Muscle layer of colon (tissue), 2 donors: ENCODE results near the gene MFRP.
A peak's percentile ranks its signal among the peaks of the same experiment; 100 is the strongest.

Experiments used
- H3K27ac ChIP-seq: one replicate; pipeline ENCODE4 v1.7.0; 2013; ENCODE audit warnings: low read depth, mild to moderate bottlenecking, low read length, moderate library complexity
- H3K27me3 ChIP-seq, 2 donors: one replicate each; pipeline ENCODE4 v1.7.0; 2013; ENCODE audit warnings: low read length in 2 of 2, mild to moderate bottlenecking in 2 of 2; ENCODE audit not compliant: insufficient read depth in 2 of 2, control insufficient read depth in 1 of 2
- H3K36me3 ChIP-seq: one replicate; pipeline ENCODE4 v1.7.0; 2013; ENCODE audit warnings: mild to moderate bottlenecking, low read length; ENCODE audit not compliant: insufficient read depth
- H3K4me1 ChIP-seq: one replicate; pipeline ENCODE4 v1.7.0; 2013; ENCODE audit warnings: mild to moderate bottlenecking, low read length; ENCODE audit not compliant: insufficient read depth
- H3K4me3 ChIP-seq, 2 donors: one replicate each; pipeline ENCODE4 v1.7.0; 2013; ENCODE audit warnings: low read length in 2 of 2, low read depth in 1 of 2, mild to moderate bottlenecking in 1 of 2, moderate library complexity in 1 of 2
- H3K9ac ChIP-seq: one replicate; pipeline ENCODE4 v1.7.0; 2013; ENCODE audit warnings: low read length
- H3K9me3 ChIP-seq: one replicate; pipeline ENCODE4 v1.7.0; 2013; ENCODE audit warnings: mild to moderate bottlenecking, low read length
- donor health status: abdominal sarcoma.
- donor health status: Adenocarcinoma of cecum.

The MFRP gene

DNA sequence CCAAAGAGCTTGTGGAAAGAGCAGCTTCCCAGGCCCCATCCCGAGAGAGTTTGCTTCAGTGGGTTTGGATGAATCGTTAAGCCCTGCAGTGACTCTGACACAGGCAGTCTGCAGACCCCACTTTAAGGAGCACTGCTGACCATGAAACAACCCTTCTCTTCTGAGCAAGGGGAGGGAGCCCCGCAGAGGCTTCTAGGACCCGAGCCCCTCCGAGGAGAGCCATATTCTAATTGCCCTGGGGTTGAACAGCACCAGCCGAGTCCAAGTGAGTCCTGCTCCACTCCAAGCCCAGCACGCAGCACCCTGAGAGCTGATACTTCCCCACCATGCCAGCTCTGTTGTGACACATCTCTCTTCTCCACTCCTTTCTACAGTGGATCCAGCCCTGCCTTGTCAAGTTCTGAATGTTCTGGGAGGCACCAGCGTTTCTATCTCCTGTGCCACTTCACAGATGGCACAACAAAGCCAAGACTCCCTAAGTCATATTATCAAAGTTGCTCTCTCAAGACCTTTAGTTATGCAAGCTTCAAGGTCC is 24.6 kb upstream of the MFRP start:
- Histone ChIP-seq H3K4me1 (peaks cover 83% of the 10 kb centered on the region), H3K9ac (peak overlapping the region; percentile 33), H3K27ac (no peak overlapping the region), H3K36me3 (no peaks in the 10 kb centered on the region), H3K4me3 (no peak overlapping the region), H3K27me3 (no peaks in the 10 kb centered on the region), H3K9me3 (no peaks in the 10 kb centered on the region)

DNA sequence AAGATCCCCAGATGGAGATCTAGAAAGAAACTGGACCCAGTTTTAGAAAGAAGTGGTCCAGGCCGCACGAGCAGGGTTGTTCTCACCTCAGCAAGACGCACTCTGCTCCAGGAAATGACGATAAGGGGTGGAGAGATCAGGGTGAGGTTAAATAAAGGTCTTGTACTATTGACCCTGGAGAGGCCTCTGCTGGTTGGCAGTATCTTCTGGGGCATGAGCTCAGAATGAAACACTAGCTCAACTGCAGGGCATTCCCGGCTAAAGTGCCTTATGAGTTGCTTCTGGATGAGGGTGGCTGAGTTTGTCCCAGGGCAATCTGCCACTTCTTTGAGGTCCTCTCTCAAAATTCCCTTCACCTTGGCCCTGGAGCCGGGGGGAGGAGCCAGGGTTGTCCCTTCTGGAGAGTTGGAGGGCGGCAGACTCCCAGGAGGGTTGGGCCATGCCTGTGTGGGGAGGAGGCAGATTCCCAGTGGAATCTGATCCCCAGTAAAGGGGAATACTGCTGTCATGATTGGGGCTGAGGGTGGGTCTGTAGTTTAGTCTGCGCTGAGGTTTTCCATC is 24.1 kb upstream of the MFRP start:
- no peaks in the 10 kb centered on the region for H3K36me3 ChIP-seq
- H3K27ac ChIP-seq: no peak overlapping the region
- peaks cover 82% of the 10 kb centered on the region for H3K4me1 ChIP-seq
- H3K4me3 ChIP-seq: no peak overlapping the region
- peak overlapping the region; percentile 33 for H3K9ac ChIP-seq
- H3K27me3 ChIP-seq: no peaks in the 10 kb centered on the region
- H3K9me3 ChIP-seq: no peaks in the 10 kb centered on the region

DNA sequence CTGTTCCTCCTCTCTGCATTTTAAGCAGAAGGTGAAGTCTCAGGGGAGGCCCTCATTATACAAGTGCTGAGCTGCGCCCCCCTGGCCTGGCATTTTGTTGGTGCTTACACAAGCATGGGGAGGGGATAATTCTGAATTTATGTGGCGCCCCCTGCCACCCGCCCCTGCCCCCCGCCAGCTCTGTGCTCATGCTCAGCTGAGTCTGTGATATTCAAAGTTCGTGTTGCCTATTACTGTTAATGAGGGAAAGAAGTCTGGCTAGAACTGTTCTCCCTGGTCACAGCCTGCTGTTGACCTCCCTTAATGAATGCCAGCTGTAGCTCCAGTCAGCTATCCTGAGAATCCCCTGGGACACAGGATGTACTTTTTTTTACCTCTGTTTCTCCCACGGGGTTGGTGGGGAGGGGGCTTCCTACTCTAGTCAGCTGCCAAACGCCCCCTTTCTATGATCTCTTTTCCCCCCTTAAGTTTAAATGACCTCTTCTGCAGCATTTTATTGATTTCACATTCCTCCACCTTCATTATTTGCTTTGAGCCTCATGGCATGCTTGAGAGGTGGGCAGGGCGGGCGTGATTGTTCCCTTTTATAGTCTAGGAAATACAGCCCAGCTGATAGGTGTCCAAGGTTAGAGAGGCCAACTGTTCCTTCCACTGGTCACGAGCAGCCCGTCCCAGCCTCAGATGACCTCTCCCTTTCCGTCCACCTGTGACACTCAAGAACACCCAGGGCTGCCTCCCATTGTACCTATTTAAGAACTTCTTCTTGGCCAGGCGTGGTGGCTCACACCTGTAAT is 22.8 kb upstream of the MFRP start:
- H3K9me3 ChIP-seq: no peaks in the 10 kb centered on the region
- no peaks in the 10 kb centered on the region for H3K36me3 ChIP-seq
- no peak overlapping the region for H3K4me3 ChIP-seq
- H3K9ac ChIP-seq: peak overlapping the region; percentile 15
- H3K27me3 ChIP-seq: peaks cover 0 to 10% of the 10 kb centered on the region in 2 donors
- H3K27ac ChIP-seq: peak overlapping the region; percentile 10
- H3K4me1 ChIP-seq: peaks cover 82% of the 10 kb centered on the region

DNA sequence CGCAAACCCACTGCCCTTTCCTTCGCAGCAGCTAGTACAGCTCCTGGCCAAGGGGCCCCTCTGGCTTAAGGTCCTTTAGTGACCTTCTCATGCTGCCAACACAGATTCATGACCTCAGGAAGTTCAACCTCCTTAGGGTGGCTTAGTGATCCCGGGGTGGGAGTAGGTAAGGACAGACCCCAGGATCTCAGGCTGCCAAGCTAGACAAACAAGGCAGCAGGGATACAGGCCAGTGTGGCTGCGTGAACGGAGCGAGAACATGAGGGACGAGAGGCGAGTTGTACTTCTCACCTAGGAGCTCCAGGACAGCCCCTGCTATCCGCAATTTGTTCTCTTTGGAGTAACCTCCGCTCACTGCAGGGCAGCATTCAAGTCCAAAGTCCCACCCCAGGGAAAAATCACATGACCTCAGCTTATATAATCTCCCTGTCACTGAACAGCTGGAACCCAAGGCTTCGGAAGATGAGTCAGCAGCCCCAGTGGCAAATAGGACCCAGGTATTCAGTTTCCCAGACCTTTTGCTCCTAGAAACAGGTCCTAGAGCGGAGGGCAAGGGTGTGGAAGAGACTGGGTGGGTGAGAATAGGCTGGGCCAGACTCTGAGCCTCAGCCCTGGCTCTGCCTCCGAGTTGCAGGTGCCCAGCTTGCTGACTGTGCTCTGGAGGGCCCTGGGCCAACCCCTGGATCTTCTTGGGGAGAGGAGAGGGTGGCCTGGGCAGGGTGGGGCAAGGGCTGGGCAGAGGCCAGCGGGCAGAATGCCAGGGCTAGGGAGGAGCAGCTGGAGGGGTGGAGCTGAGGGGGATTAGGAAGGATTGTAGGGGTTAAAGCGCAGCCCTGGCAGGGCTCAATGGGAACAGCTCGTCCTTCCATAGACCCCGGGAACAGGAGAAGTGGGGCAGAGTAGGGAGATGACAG is 21.9 kb upstream of the MFRP start:
- H3K4me1 ChIP-seq: peaks cover 77% of the 10 kb centered on the region
- H3K9me3 ChIP-seq: no peaks in the 10 kb centered on the region
- peak overlapping the region; percentile 10 for H3K27ac ChIP-seq
- peak overlapping the region; percentile 15 for H3K9ac ChIP-seq
- H3K27me3 ChIP-seq: peaks cover 0 to 11% of the 10 kb centered on the region in 2 donors
- peak overlapping the region in 1 of 2 donors; percentile 28 for H3K4me3 ChIP-seq
- H3K36me3 ChIP-seq: no peaks in the 10 kb centered on the region

DNA sequence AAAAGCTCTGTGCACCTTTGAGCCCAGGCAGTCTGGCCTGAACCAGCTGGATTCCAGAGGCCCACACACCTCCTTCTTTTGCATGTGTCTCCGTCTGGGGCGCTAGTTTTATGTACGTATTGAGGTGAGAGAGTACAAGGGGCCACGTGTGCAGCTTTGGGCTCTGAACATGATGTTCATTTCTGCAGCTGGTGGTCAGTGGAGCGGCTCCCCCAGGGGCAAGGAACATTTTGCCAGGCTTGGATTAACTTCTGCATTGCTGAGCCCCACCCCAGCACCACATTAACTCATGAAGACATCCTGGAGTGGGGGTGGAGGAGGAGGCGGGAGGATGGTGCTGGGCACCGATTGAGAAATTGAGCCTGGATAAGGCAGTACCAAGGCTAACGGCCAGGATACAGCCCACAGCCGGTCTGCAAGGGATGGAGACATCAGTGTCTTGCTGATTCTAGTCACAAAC is 21.2 kb upstream of the MFRP start:
- Histone ChIP-seq H3K9me3 (no peaks in the 10 kb centered on the region), H3K4me3 (no peak overlapping the region), H3K36me3 (no peaks in the 10 kb centered on the region), H3K4me1 (peaks cover 77% of the 10 kb centered on the region), H3K27ac (no peak overlapping the region), H3K27me3 (peaks cover 0 to 11% of the 10 kb centered on the region in 2 donors), H3K9ac (no peak overlapping the region)

DNA sequence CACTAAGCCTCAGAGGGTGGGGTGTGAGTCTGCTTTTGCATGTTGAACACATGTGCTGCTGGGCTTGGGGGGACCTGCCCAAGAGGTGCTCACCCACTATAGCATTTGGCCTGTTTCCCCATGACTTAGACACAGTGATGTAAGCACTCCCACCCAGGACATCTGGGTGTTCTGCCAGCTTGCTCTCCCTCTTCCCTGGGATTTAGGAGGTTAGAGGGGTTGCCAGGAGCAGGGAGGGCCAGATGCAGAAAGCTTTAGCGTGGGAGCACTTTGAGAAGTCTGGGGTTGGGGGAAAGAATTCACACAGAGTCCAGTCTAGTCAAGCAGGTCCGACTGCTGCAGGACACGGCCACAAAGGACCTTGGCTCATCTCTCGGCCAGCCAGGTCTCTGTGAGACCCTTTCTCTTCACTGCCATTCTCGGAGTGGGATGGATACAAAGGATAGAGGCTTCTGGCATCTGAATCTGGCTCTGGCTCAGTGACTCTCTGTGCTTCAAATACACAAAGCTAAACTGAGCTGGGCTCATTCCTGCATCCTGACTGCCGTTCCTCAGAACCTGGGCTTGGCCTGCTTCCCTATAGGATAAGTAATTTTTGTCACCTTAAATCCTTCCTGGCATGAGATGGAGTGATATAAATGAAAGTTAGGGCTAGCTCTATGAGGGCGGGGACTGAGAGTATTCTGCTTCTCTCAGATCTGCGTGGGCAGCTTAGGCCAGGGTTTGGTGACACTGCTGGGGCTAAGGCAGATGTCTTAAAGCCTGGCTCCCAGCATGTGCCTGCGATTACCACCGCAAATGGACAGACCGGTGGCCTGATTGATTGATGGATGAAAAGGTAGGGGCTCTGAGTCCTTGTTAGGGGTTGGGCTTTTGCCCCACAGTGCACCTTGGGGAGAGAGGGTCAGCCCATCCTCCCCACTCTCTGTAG is 20.4 kb upstream of the MFRP start:
- H3K9ac ChIP-seq: no peak overlapping the region
- no peak overlapping the region for H3K4me3 ChIP-seq

DNA sequence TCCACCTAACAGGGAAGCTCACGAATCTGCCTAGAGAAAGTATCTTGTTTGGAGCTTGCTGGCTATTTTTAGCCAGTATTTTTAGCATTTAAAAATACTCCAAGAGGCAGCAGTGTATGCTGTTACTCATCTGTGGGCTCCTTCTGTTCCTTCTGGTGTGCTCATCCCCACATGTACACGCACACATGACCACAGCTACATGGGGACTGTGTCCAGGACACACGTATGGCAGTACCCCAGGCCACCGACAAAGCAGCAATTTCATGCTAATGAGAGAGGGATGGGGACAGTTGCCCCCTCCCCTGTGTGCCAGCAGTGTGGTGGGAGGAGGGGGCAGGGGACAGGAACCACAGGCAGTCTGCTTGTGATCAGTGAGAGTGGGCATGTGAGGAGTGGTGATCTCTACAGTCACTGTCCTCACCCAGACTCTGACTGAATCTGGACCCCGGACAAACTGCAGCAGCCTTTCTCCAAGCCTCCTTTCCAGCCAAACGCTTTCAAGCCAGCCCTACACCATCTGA is 18.6 kb upstream of the MFRP start:
- Histone ChIP-seq H3K4me3 (peak overlapping the region in 1 of 2 donors; percentile 28), H3K4me1 (peaks cover 75% of the 10 kb centered on the region), H3K9ac (no peak overlapping the region), H3K27me3 (peaks cover 0 to 11% of the 10 kb centered on the region in 2 donors), H3K27ac (peak overlapping the region; percentile 66), H3K9me3 (no peaks in the 10 kb centered on the region), H3K36me3 (no peaks in the 10 kb centered on the region)

More for the DNA sequence above, 20.4 kb upstream of the MFRP start:
- H3K27ac ChIP-seq: peak overlapping the region; percentile 41
- H3K4me1 ChIP-seq: peaks cover 82% of the 10 kb centered on the region
- peaks cover 0 to 11% of the 10 kb centered on the region in 2 donors for H3K27me3 ChIP-seq
- no peaks in the 10 kb centered on the region for H3K36me3 ChIP-seq
- H3K9me3 ChIP-seq: no peaks in the 10 kb centered on the region

DNA sequence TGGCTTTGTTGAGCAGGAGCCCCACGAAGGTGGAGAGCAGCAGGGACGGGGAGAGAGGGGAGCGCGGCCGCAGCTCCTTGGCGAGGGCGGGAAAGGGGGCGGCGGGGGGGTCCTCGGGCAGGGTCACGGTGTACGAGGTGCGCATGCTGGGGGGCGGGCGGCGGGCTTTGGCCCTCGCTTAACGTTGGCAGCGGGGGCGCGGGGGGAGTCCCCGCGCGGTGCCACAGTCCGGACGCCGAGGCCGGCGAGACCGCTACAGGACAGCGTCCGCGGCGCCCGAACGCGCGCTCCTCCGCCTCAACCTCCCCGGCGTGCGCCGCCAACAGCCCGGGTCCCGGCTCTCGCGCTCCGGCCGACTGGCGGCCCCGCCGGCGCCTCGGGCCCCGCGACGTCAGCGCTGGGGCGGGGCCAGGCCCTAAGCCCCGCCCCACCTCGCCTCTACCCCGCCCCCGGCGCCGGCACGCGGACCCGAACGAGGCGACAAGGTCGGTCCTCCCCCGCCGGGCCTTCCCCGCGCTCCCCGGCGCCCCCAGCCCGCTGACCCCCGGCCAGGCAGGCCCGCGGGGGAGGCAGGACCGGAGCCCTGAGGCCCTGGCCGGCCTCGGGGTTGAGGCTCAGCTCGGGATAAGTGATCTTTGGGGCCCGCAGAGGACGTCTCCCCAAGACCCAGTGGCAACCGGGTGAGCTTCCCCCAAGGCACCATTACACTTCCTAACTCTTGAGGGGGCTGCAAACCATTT is 17.5 kb upstream of the MFRP start:
- Histone ChIP-seq H3K9me3 (no peaks in the 10 kb centered on the region), H3K36me3 (no peaks in the 10 kb centered on the region), H3K27ac (peak overlapping the region; percentile 31), H3K27me3 (peaks cover 0 to 11% of the 10 kb centered on the region in 2 donors), H3K4me1 (peaks cover 65% of the 10 kb centered on the region), H3K9ac (no peak overlapping the region), H3K4me3 (peak overlapping the region; percentile 8 to 28)

DNA sequence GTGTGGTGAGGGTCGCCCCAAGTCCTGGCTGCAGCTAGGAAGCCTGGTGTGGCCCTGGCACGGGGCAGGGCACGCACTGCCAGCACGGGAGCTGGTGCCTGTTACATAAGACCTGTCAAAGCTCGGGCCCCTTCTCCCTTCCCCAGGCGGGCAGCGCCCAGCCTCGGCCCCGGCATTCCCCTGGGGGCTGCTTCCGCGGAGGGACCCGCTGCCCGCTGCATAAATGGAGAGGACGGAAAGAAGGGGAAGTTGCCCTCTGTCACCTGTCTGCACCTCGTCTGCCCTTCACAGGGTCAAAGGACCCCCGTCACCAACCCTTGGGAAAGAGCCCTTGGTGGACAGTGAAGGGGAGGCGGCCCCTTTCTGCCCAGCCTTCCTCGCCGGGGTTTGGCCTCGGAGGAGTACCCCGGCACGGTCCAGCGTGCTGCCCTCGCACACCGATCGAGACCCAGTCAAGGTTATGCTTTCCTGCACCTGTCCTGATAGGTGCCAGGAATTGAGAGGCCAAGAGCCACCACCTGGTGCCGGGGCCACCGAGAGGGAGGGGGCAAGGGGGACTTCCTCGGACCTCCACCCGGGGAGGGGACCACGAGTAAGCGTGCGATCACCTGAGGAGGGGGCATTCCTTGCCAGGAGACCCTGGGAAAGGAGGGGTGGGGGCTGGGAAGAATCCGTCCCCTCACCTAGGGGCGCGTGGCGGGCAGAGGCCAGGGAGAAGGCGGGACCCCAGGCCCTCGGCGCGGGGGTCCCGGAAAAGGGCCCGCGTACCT is 16.8 kb upstream of the MFRP start:
- peaks cover 0 to 11% of the 10 kb centered on the region in 2 donors for H3K27me3 ChIP-seq
- no peaks in the 10 kb centered on the region for H3K9me3 ChIP-seq
- no peak overlapping the region for H3K4me3 ChIP-seq
- H3K9ac ChIP-seq: no peak overlapping the region
- no peak overlapping the region for H3K27ac ChIP-seq
- H3K36me3 ChIP-seq: no peaks in the 10 kb centered on the region
- peaks cover 57% of the 10 kb centered on the region for H3K4me1 ChIP-seq
